GM23248 (cell line): ENCODE data around the gene FOXK1. TPM values are rescaled to one million over a fixed set of nuclear protein-coding genes. Genes with fewer than 3 reads are reported as not detected.

Experiments used
- DNase-seq: peaks from one replicate; pipeline ENCODE4 v3.0.0-alpha.2; 2015
- H2AFZ ChIP-seq: fragments of 200-600 bp; sonication (generic); 2 replicates; pipeline ENCODE4 v1.6.1; 2016; ENCODE audit warnings: antibody characterized with exemption
- H3F3A ChIP-seq: fragments of 200-600 bp; sonication (generic); 2 replicates; pipeline ENCODE4 v1.6.1; 2016; ENCODE audit warnings: mild to moderate bottlenecking, antibody characterized with exemption, mixed run types; ENCODE audit not compliant: insufficient read depth
- H3K27ac ChIP-seq: fragments of 200-600 bp; sonication (generic); 2 replicates; pipeline ENCODE4 v1.5.1; 2016; ENCODE audit warnings: mild to moderate bottlenecking
- H3K27me3 ChIP-seq: fragments of 200-600 bp; sonication (generic); replicated peaks from 2 replicates; pipeline ENCODE4 v1.6.1; 2016; ENCODE audit warnings: mild to moderate bottlenecking; ENCODE audit not compliant: insufficient read depth
- H3K36me3 ChIP-seq: fragments of 200-600 bp; sonication (generic); 2 replicates; pipeline ENCODE4 v1.6.1; 2016; ENCODE audit warnings: low read depth, mild to moderate bottlenecking
- H3K4me1 ChIP-seq: fragments of 200-600 bp; sonication (generic); 2 replicates; pipeline ENCODE4 v1.6.1; 2016; ENCODE audit warnings: mild to moderate bottlenecking; ENCODE audit not compliant: insufficient read depth
- H3K4me2 ChIP-seq: fragments of 200-600 bp; sonication (generic); one replicate; pipeline ENCODE4 v1.6.1; 2016; ENCODE audit warnings: mild to moderate bottlenecking; ENCODE audit not compliant: unreplicated experiment
- H3K4me3 ChIP-seq: fragments of 200-600 bp; sonication (generic); 2 replicates; pipeline ENCODE4 v1.5.1; 2016; ENCODE audit warnings: mild to moderate bottlenecking
- H3K79me2 ChIP-seq: fragments of 200-600 bp; sonication (generic); 2 replicates; pipeline ENCODE4 v1.6.1; 2016; ENCODE audit warnings: mild to moderate bottlenecking; ENCODE audit not compliant: insufficient read depth
- H3K9ac ChIP-seq: fragments of 200-600 bp; sonication (generic); 2 replicates; pipeline ENCODE4 v1.6.1; 2016; ENCODE audit warnings: mild to moderate bottlenecking
- H3K9me2 ChIP-seq: fragments of 200-600 bp; sonication (generic); 2 replicates; pipeline ENCODE4 v1.6.1; 2016; ENCODE audit warnings: mixed run types, mild to moderate bottlenecking, moderate library complexity; ENCODE audit not compliant: insufficient read depth
- H3K9me3 ChIP-seq: fragments of 200-600 bp; sonication (generic); one replicate; pipeline ENCODE4 v1.6.1; 2017; ENCODE audit warnings: low read depth
- H4K20me1 ChIP-seq: fragments of 200-600 bp; sonication (generic); 2 replicates; pipeline ENCODE4 v1.6.0; 2016; ENCODE audit not compliant: insufficient read depth
- EZH2 ChIP-seq: fragments of 200-600 bp; sonication (generic); IDR thresholded peaks from 2 replicates; pipeline ENCODE4 v1.6.1; 2018; ENCODE audit warnings: antibody characterized with exemption, mild to moderate bottlenecking; ENCODE audit not compliant: insufficient read depth, poor library complexity, severe bottlenecking
- EZH2phosphoT487 ChIP-seq: fragments of 200-600 bp; sonication (generic); IDR thresholded peaks from 2 replicates; pipeline ENCODE4 v1.6.1; 2018; ENCODE audit warnings: antibody characterized with exemption, moderate library complexity, mild to moderate bottlenecking, low read depth; ENCODE audit not compliant: insufficient read depth
- WGBS, 2 experiments: methylation state at CpG; one replicate each; pipeline ENCODE4 v1.1.6; 2015 to 2017; ENCODE audit warnings: low lambda C conversion rate in 2 of 2, low coverage in 1 of 2; ENCODE audit errors: missing lambda C conversion rate in 2 of 2; 5-methylcytosine and 5-hydroxymethylcytosine counted together
- in situ Hi-C: fragments of 300-500 bp; cut with MboI; formaldehyde crosslinking; loops from 2 replicates; pipeline ENCODE4 v1.15.0; 2020
- polyA plus RNA-seq: library from polyadenylated mRNA; unstranded; fragments of >200 nt; fragmentation: Nextera tagmentation; extraction: Ambion mirVana; gene quantifications from 2 replicates; pipeline ENCODE4 v1.2.1, GENCODE V29; 2016
- total RNA-seq: library from RNA; depleted of rRNA; stranded (reverse); fragments of >200 nt; shearing (Covaris generic); gene quantifications from 2 replicates; pipeline ENCODE4 v1.2.3, GENCODE V29; 2014

FOXK1 gene
- total and polyA plus RNA-seq, 2 experiments from 2014 or later: 8.5 to 16.4 TPM

DNA sequence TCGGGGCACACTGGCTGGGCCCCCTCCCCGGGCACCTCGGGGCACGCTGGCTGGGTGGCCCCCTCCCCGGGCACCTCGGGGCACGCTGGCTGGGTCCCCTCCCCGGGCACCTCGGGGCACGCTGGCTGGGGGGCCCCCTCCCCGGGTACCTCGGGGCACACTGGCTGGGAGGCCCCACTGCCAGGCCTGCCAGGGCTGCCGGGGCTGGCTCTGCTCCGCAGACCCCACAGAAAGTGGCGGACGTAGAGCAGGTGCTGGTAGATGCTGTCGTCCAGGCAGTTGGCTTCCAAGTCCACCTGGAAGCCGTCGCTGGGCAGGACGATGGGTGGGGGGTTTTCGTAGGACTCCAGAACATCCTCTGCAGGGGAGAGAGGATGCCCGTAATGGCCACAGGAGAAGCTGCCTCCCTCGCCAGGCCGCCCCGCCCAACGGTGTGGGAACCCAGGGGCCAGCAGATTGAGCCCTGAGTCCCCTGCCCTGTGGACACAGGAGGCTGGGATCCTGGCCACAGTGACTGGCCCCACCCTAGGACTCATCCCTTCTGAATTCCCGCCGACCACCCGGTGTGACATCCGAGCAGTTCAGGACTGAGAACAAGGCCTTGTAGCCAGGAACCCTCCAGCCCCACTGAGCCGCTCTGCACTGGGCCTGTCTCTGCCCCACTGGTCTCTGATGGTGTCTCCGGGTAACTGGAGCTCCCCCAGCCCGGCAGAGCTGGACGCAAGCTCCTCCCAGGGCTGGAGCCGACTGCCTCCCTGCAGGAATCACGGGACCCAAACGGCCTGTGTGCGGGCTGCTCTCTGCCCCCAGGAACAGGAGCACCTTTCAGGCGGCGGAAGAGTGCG lies 121.5 kb downstream of the FOXK1 start:
- H4K20me1 ChIP-seq: no peaks in the 10 kb centered on the region
- WGBS, 2 experiments: 71 to 77% methylated on average over 26 to 37 of the region's 41 CpGs
- no peak overlapping the region for H3K9ac ChIP-seq
- no peaks in the 10 kb centered on the region for H3K79me2 ChIP-seq
- H3K4me2 ChIP-seq: no peak overlapping the region
- no peak overlapping the region for H3K4me3 ChIP-seq
- no peak overlapping the region for H2AFZ ChIP-seq
- H3K9me2 ChIP-seq: no peaks in the 10 kb centered on the region
- DNase-seq: no peak
- in situ Hi-C loops: no loop called here
- TF ChIP-seq EZH2: no peak
- TF ChIP-seq EZH2phosphoT487: no peak
- H3K4me1 ChIP-seq: no peaks in the 10 kb centered on the region
- no peak overlapping the region for H3K27ac ChIP-seq
- H3F3A ChIP-seq: no peaks in the 10 kb centered on the region
- no peaks in the 10 kb centered on the region for H3K27me3 ChIP-seq
- H3K9me3 ChIP-seq: no peaks in the 10 kb centered on the region
- H3K36me3 ChIP-seq: no peaks in the 10 kb centered on the region

DNA sequence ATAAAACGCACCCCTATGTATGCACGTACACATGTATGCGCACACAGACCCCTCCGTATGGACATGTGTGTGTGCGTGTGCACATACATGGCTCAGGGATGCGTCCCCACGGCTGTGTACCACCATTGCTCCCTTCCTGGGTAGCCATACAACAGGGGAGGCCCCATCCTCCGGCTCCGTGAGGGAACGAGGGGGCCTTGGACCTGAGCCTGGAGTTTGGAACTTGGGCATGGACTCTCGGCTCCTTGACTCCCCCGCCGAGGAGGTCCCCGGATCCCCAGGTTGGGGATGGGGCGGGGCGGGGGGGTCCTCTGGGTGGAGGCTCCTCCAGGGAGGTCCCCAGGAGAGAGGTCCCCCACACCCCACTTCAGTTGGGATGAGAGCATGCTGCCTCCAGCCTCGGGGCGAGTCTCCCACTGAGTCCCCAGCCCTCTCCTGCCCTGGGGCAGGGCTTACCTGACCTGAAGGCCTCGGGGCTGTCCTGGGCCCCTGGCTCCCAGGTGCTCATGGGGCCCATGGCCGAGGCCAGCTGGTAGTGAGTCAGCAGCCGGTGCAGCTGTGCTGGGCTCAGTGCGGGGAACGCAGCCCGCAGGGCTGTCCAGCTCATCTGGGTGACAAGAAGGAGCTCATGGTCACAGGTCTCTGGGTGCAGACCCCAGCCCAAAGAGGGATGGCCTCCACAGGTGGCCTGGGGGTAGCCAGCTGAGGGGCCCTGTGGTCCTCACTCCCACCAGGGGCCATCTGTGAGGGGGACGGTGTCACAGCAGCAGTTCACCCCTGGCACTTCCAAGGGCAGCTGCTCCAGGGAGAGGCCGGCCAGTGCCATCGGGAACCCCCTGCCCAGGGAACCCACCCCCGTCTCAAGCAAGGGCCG lies 123.3 kb downstream of the FOXK1 start:
- Histone ChIP-seq H3K9me3 (no peaks in the 10 kb centered on the region), H3F3A (no peaks in the 10 kb centered on the region), H3K79me2 (no peaks in the 10 kb centered on the region), H4K20me1 (no peaks in the 10 kb centered on the region), H3K27me3 (no peaks in the 10 kb centered on the region), H3K9me2 (no peaks in the 10 kb centered on the region), H3K9ac (no peak overlapping the region), H3K4me2 (no peak overlapping the region), H3K4me3 (no peak overlapping the region), H3K27ac (no peak overlapping the region), H2AFZ (no peak overlapping the region), H3K36me3 (no peaks in the 10 kb centered on the region), H3K4me1 (no peaks in the 10 kb centered on the region)
- in situ Hi-C loops: no loop called here
- TF ChIP-seq EZH2phosphoT487 (no peak), EZH2 (no peak)
- no peak for DNase-seq
- 80 to 85% methylated on average over 21 to 25 of the region's 29 CpGs for WGBS, 2 experiments

DNA sequence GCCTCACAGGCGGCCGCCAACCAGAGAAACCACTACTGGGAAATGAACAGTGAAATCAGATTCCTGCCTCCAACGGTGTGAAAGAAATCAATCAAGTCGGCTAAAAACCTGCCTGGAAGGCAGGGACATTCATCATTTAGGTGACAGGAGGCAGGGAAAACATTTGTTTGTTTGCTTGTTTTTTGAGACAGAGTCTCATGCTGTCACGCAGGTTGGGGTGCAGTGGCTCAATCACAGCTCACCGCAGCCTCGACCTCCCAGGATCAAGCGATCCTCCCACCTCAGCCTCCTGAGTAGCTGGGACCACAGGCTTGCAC lies 123.8 kb downstream of the FOXK1 start:
- in situ Hi-C loops: no loop called here
- Histone ChIP-seq H3K4me1 (no peaks in the 10 kb centered on the region), H3K27ac (no peak overlapping the region), H3K79me2 (no peaks in the 10 kb centered on the region), H2AFZ (no peak overlapping the region), H3K9ac (no peak overlapping the region), H3K36me3 (no peaks in the 10 kb centered on the region), H3K9me2 (no peaks in the 10 kb centered on the region), H4K20me1 (no peaks in the 10 kb centered on the region), H3K4me2 (no peak overlapping the region), H3K4me3 (no peak overlapping the region), H3K27me3 (no peaks in the 10 kb centered on the region), H3F3A (no peaks in the 10 kb centered on the region), H3K9me3 (no peaks in the 10 kb centered on the region)
- DNase-seq: no peak
- TF ChIP-seq EZH2phosphoT487 (no peak), EZH2 (no peak)
- 79 to 82% methylated on average over 7 to 8 of the region's 8 CpGs for WGBS, 2 experiments

DNA sequence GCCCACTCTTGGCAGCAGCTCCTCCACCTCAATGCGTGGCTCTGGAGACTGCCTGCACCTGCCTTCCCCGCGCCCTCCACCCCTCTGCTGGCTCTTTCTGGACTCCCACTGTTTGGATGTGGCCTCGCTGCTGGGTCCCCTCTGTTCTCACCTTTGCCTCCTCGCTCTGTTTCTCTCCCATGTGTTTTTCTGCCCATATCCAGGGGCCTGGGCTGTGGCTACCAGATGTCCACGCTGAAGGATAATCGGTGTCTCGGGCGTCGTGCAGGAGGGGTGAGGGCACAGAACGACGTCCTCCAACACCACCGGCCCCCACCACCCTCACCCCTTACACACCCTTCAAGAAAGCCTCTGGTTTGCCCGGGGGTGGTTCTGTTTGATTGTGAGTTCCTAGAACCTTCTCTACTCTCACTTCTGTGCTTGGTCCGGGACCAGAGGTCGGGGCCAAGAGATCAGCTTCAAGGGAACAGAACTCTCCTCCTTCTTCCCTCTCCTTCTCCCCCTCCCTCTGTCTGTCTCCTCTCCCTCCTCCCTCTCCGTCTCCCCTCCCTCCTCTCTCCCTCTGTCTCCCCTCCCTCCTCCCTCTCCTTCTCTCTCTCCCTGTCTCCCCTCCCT lies 125.0 kb downstream of the FOXK1 start:
- no peaks in the 10 kb centered on the region for H3K9me3 ChIP-seq
- no peaks in the 10 kb centered on the region for H3F3A ChIP-seq
- WGBS, 2 experiments: 76 to 88% methylated on average over 10 to 17 of the region's 17 CpGs
- DNase-seq: no peak
- in situ Hi-C loops: no loop called here
- H3K36me3 ChIP-seq: no peaks in the 10 kb centered on the region
- no peaks in the 10 kb centered on the region for H4K20me1 ChIP-seq
- H3K9ac ChIP-seq: no peak overlapping the region
- no peak overlapping the region for H3K4me3 ChIP-seq
- no peaks in the 10 kb centered on the region for H3K79me2 ChIP-seq
- H3K27ac ChIP-seq: no peak overlapping the region
- H3K4me1 ChIP-seq: no peaks in the 10 kb centered on the region
- TF ChIP-seq EZH2: no peak
- H2AFZ ChIP-seq: no peak overlapping the region
- H3K9me2 ChIP-seq: no peaks in the 10 kb centered on the region
- H3K27me3 ChIP-seq: no peaks in the 10 kb centered on the region
- H3K4me2 ChIP-seq: no peak overlapping the region
